Measurements from ENCODE around the gene AUP1.

DNA sequence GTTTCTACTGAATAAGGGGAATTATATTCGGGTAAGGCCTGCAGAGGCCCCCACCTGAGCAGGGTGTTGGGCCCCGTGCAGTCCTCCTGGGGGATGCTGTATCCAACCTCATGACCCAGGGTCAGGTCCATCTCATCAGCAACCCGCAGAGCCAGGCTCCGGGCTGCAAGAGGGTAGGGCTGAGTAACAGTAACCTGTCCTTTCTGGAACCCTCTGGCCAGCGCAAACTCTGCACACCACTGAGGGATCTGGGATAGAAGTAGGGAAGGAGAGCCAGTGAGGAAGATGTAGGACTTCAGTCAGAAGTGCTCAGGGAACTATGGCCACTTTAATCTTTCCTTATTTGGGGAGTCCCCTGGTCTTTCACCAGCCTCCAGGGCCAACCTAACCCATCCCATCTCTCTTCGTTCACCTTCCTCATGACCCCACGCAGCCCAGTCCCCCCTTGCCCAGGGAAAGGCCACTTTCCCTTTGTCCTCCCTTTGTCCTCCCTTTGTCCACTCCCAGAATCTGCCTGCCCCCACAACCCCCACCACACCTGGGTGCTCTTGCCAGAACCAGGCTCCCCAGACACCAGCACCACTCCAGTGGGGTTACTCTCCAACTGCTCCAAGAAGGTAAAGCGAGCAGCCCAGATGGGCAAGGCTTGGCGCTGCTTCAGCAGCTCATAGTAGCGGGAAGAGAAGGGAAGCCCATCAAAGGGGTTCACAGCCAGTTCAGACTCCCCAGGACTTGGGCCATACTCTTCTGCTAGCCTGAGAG is 4.4 kb downstream of the AUP1 start:
- TF ChIP-seq, protein P1, sequence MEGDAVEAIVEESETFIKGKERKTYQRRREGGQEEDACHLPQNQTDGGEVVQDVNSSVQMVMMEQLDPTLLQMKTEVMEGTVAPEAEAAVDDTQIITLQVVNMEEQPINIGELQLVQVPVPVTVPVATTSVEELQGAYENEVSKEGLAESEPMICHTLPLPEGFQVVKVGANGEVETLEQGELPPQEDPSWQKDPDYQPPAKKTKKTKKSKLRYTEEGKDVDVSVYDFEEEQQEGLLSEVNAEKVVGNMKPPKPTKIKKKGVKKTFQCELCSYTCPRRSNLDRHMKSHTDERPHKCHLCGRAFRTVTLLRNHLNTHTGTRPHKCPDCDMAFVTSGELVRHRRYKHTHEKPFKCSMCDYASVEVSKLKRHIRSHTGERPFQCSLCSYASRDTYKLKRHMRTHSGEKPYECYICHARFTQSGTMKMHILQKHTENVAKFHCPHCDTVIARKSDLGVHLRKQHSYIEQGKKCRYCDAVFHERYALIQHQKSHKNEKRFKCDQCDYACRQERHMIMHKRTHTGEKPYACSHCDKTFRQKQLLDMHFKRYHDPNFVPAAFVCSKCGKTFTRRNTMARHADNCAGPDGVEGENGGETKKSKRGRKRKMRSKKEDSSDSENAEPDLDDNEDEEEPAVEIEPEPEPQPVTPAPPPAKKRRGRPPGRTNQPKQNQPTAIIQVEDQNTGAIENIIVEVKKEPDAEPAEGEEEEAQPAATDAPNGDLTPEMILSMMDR (IDR thresholded peaks at IDR 0.05), result no peak
- no peak for TF ChIP-seq EP300 (IDR thresholded peaks at IDR 0.05)
